Type B pancreatic cell (in vitro differentiated cells): ENCODE results near the gene SPRY4. TPM values are rescaled to one million over a fixed set of nuclear protein-coding genes. Genes with fewer than 3 reads are reported as not detected.
"Not testable (repeated sequence)": the region's sequence is repeated elsewhere in the genome, so short reads cannot be mapped to it uniquely, and the experiment has no call there.

Source experiments
- DNase-seq: peaks from one replicate; pipeline ENCODE4 v3.0.0; 2021; ENCODE audit warnings: mixed read lengths; ENCODE audit not compliant: unreplicated experiment; ENCODE audit errors: extremely low spot score
- H3K27ac Mint-ChIP-seq: 2 replicates; pipeline ENCODE4 v1.8.0; 2021; ENCODE audit warnings: mild to moderate bottlenecking, mixed read lengths
- H3K27me3 Mint-ChIP-seq: 2 replicates; pipeline ENCODE4 v1.8.0; 2021; ENCODE audit warnings: mixed read lengths
- H3K36me3 Mint-ChIP-seq: 2 replicates; pipeline ENCODE4 v1.8.0; 2021; ENCODE audit warnings: mixed read lengths
- H3K4me1 Mint-ChIP-seq: one replicate; pipeline ENCODE4 v1.8.0; 2021; ENCODE audit warnings: mixed read lengths; ENCODE audit not compliant: unreplicated experiment
- H3K4me3 Mint-ChIP-seq: 2 replicates; pipeline ENCODE4 v1.8.0; 2021; ENCODE audit warnings: mild to moderate bottlenecking, mixed read lengths
- H3K9me3 Mint-ChIP-seq: 2 replicates; pipeline ENCODE4 v1.8.0; 2021; ENCODE audit warnings: mixed read lengths
- CTCF ChIP-seq: fragments of 200-600 bp; sonication (generic); conservative IDR thresholded peaks from 2 replicates; pipeline ENCODE4 v1.5.0; 2021; ENCODE audit warnings: antibody characterized with exemption, mild to moderate bottlenecking
- total RNA-seq: library from RNA; stranded (reverse); gene quantifications from 2 replicates; pipeline ENCODE4 v1.2.1, GENCODE V29; 2021; ENCODE audit warnings: low replicate concordance

The SPRY4 gene
- total RNA-seq, 1 donor from 2014 or later = 20.7 TPM

GRCh38 chr5:142276517-142276916, 48.3 kb downstream of the SPRY4 start:
- DNase-seq = no peak
- Mint-ChIP-seq H3K4me3 (no peak overlapping the region), H3K27ac (no peak overlapping the region), H3K9me3 (no peaks in the 10 kb centered on the region), H3K4me1 (peaks cover 36% of the 10 kb centered on the region), H3K36me3 (no peaks in the 10 kb centered on the region), H3K27me3 (no peaks in the 10 kb centered on the region)
- TF ChIP-seq CTCF = no peak

GRCh38 chr5:142275496-142275895, 49.3 kb downstream of the SPRY4 start:
- peaks cover 28% of the 10 kb centered on the region for H3K4me1 Mint-ChIP-seq
- no peak overlapping the region for H3K27ac Mint-ChIP-seq
- no peaks in the 10 kb centered on the region for H3K36me3 Mint-ChIP-seq
- H3K9me3 Mint-ChIP-seq = no peaks in the 10 kb centered on the region
- no peak for TF ChIP-seq CTCF
- no peak for DNase-seq
- no peaks in the 10 kb centered on the region for H3K27me3 Mint-ChIP-seq
- no peak overlapping the region for H3K4me3 Mint-ChIP-seq

- H3K9me3 Mint-ChIP-seq, H3K4me3 Mint-ChIP-seq, H3K27ac Mint-ChIP-seq, H3K4me1 Mint-ChIP-seq, DNase-seq, H3K36me3 Mint-ChIP-seq, H3K27me3 Mint-ChIP-seq: not testable (repeated sequence)
Measured at GRCh38 chr5:142272596-142272995, 52.2 kb downstream of the SPRY4 start.

- not testable (repeated sequence) for H3K36me3 Mint-ChIP-seq, H3K27ac Mint-ChIP-seq, DNase-seq, H3K4me3 Mint-ChIP-seq, H3K9me3 Mint-ChIP-seq, H3K27me3 Mint-ChIP-seq, H3K4me1 Mint-ChIP-seq
Measured at GRCh38 chr5:142264084-142264483, 60.7 kb downstream of the SPRY4 start.

GRCh38 chr5:142263346-142263745, 61.5 kb downstream of the SPRY4 start:
- no peak overlapping the region for H3K27ac Mint-ChIP-seq
- no peak for DNase-seq

GRCh38 chr5:142262683-142263082, 62.1 kb downstream of the SPRY4 start:
- Mint-ChIP-seq H3K27ac (no peak overlapping the region), H3K36me3 (no peaks in the 10 kb centered on the region), H3K27me3 (no peaks in the 10 kb centered on the region), H3K9me3 (peaks cover 5% of the 10 kb centered on the region), H3K4me3 (no peak overlapping the region), H3K4me1 (peaks cover 5% of the 10 kb centered on the region)
- TF ChIP-seq CTCF = no peak
- DNase-seq = no peak

More at GRCh38 chr5:142263346-142263745, 61.5 kb downstream of the SPRY4 start:
- no peaks in the 10 kb centered on the region for H3K27me3 Mint-ChIP-seq
- peaks cover 5% of the 10 kb centered on the region for H3K4me1 Mint-ChIP-seq
- TF ChIP-seq CTCF = no peak
- peaks cover 5% of the 10 kb centered on the region for H3K9me3 Mint-ChIP-seq
- H3K36me3 Mint-ChIP-seq = no peaks in the 10 kb centered on the region
- H3K4me3 Mint-ChIP-seq = no peak overlapping the region

Other genes starting within 250 kb of the SPRY4 start
- 57.7 and 59.3 TPM in 2 replicates for gene NDFIP1, start 216.2 kb downstream of the SPRY4 start, total RNA-seq